Measurements from ENCODE around the gene COL4A5.
A peak's percentile ranks its signal among the peaks of the same experiment; 100 is the strongest.

Gene COL4A5

GRCh38 chrX:108435261-108435660 lies 4.4 kb upstream of the COL4A5 start:
- DNase-seq (ENCODE audit: low read depth) = no peak
- H3K4me3 ChIP-seq (replicated peaks; ENCODE audit: low read depth, low read length) = no peak overlapping the region
- no peak for TF ChIP-seq CTCF (IDR thresholded peaks at IDR 0.05; ENCODE audit: low read length, missing control alignments)

DNA sequence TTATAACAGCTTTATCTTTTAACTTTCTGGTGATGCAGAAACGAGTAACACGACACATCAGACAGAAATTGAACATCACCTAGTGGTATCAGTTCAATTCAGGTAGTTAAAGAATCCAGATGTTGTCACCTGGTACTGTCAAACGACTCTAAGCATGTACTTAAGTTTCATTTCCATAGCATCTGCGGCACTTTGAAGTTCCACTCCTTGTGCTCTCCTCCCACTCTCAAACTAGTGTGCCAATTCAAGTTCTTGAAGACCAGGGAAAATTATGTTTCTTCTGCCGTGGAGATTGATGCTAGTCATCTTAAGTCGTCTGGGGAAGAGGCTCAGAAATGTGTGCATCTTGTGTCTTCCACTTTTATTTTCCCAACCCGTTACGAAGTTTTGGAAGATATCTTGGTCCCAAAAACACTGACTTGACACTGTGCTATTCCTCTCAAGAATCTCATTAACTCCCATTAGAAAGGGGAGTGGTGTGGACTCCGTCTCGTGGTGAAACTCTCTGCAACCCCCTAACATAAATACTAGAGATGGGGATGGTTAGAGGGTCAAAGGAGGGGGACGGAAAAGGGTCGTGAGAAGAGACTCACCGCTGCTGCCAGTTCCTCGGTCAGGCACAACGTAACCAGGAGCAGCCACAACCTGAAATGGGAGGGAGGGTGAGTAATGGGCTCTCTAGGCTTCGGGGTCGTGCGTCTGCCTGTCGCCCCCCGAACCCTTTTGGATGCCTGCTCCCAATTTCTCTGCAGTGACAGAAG lies 2.1 kb upstream of the COL4A5 start:
- H3K4me3 ChIP-seq (replicated peaks; ENCODE audit: low read depth, low read length) = peak overlapping the region; percentile 56
- DNase-seq (ENCODE audit: low read depth) = no peak
- no peak for TF ChIP-seq CTCF (IDR thresholded peaks at IDR 0.05; ENCODE audit: low read length, missing control alignments)

DNA sequence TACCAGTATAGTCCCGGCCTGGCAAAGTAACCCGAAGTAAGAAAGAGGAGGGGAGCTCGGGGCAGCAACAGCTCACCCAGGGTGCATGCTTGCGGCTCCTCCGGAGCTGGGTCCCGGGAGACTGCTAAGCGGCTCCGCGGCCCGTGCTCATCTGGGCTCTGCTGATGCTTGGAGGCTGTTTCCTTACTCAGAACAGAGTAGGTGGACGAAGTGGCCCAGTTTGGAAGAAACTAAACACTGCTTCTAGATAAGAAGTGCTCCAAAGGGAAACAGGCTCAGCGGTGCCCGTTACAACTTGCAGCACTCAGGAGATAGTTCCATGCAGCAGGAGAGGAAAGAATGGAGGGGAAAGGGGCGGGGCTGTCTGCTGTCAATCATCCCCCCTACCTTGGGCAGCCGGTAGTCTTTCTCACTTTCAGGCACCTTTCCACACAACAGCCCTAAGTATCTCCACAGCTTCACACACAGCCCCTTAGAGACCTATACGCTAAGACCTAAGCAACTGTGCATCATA lies 1.5 kb upstream of the COL4A5 start, which contains the start of gene COL4A6:
COL4A6 (minus strand) TSS at position 313 of the 514 bp plus-strand sequence; CDS start at position 87, 226 bp downstream.
- H3K4me3 ChIP-seq (replicated peaks; ENCODE audit: low read depth, low read length) = peak within 1 kb of the TSS; percentile 61
- no peak for DNase-seq (ENCODE audit: low read depth)
- no peak for TF ChIP-seq CTCF (IDR thresholded peaks at IDR 0.05; ENCODE audit: low read length, missing control alignments)

GRCh38 chrX:108439961-108440696 lies 491 bp downstream of the COL4A5 start:
- H3K4me3 ChIP-seq (replicated peaks; ENCODE audit: low read depth, low read length) = peak overlapping the region; percentile 61
- DNase-seq (ENCODE audit: low read depth) = no peak
- no peak for TF ChIP-seq CTCF (IDR thresholded peaks at IDR 0.05; ENCODE audit: low read length, missing control alignments)

DNA sequence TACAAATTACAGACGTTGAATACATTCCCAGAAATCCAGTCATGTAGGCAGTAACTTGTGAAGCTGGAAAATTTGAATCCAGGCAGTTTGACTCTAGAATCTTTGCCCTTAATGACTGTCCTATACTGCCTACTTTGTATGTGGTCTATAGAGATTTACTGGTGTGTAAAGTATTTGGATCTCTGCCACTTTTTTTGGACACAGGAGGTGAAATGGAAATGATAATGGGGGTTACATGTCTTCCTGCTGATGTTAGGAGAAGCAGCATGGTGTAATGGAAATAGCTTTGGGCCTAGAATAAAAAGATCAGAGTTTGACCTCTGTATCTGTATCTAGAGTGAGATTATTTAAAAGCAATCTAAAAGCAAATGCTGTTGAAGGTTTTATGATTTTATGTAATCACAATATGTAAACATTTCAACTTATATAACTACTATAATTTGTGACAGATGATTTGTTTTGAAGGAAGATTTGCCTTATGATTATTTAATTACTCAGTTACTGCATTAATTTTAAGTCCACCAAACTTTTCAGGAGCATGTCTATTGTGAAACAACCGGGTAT lies 3.3 kb downstream of the COL4A5 start:
- DNase-seq (ENCODE audit: low read depth) = no peak
- no peak for TF ChIP-seq CTCF (IDR thresholded peaks at IDR 0.05; ENCODE audit: low read length, missing control alignments)
- H3K4me3 ChIP-seq (replicated peaks; ENCODE audit: low read depth, low read length) = peak overlapping the region; percentile 61

DNA sequence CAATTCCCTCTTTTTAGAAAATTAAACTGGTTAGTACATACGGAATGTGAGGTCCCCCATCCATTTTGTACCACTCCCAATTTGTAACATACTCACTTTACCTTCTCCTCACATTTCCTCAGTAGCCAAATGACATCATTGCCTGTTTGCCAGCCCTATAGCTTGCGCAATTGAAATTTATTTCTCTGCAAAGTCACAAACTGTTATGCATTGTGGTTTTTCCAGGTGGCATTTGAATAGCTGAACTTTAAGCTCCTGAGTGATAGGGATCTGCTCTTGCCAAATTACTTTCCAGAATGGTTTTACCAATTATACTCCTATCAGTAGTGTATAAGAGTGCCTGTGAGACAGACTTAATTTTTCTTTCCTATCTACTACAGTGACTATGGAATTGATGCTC lies 7.7 kb downstream of the COL4A5 start:
- TF ChIP-seq CTCF (IDR thresholded peaks at IDR 0.05; ENCODE audit: low read length, missing control alignments) = no peak
- H3K4me3 ChIP-seq (replicated peaks; ENCODE audit: low read depth, low read length) = no peak overlapping the region
- peak; percentile 56 for DNase-seq (ENCODE audit: low read depth)

All from fibroblast of pulmonary artery (primary cell).